ENCODE results near the gene PLSCR5. TPM values are rescaled to one million over a fixed set of nuclear protein-coding genes. Genes with fewer than 3 reads are reported as not detected.

PLSCR5 gene
- polyA plus RNA-seq, 1 experiment, result not detected

DNA sequence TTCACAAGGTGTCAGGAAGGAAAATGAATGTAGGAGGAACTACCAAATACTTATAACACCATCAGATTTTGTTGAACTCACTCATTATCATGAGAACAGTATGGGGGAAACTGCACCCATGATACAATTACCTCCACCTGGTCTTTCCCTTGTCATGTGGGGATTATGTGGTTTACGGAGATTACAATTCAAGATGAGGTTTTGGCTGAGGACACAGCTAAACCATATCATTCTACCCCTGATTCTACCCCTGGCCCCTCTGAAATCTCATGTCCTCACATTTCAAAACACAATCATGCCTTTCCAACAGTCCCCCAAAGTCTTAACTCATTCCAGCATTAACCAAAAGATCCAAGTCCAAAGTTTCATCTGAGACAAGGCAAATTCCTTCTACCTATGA lies 43.7 kb downstream of the PLSCR5 start:
- POLR2A ChIA-PET, result no interaction called here
- no peak for DNase-seq (ENCODE audit: low read depth)
- no peaks in the 10 kb centered on the region for H3K27me3 ChIP-seq (ENCODE audit: control insufficient read depth, insufficient read depth, low read length)
- no peak overlapping the region for H3K4me3 ChIP-seq (ENCODE audit: low read depth, low read length)
- TF ChIP-seq, protein P1, sequence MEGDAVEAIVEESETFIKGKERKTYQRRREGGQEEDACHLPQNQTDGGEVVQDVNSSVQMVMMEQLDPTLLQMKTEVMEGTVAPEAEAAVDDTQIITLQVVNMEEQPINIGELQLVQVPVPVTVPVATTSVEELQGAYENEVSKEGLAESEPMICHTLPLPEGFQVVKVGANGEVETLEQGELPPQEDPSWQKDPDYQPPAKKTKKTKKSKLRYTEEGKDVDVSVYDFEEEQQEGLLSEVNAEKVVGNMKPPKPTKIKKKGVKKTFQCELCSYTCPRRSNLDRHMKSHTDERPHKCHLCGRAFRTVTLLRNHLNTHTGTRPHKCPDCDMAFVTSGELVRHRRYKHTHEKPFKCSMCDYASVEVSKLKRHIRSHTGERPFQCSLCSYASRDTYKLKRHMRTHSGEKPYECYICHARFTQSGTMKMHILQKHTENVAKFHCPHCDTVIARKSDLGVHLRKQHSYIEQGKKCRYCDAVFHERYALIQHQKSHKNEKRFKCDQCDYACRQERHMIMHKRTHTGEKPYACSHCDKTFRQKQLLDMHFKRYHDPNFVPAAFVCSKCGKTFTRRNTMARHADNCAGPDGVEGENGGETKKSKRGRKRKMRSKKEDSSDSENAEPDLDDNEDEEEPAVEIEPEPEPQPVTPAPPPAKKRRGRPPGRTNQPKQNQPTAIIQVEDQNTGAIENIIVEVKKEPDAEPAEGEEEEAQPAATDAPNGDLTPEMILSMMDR (IDR thresholded peaks at IDR 0.05; ENCODE audit: insufficient read depth, low read depth, low read length), result no peak
- CTCF ChIA-PET, result interaction anchor here (0.6 to 1.0 kb wide), 2 partner anchors 12 to 20 kb away, joined by 3 read pairs; no protein-coding TSS in a partner anchor
- H3K36me3 ChIP-seq (ENCODE audit: control insufficient read depth, insufficient read depth, low read length), result no peaks in the 10 kb centered on the region

DNA sequence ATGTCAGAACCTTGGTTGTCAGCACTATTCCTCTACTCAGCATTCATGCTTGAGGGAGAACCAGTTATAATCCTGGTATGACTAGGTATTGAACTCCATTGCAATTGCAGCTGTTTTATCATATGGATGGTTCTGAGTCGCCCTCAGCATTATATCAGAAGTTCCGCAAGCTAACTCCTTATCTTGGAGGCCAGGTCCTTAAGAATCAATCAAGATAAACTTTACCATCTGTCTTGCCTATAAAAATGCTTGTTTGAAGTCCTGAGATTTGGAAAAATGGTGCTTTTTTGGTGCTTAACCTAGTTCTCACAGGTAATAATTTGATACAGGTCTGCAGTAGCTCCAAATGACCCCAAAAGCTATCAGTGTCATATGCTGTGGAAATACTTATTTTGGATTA lies 44.5 kb downstream of the PLSCR5 start:
- H3K36me3 ChIP-seq (ENCODE audit: control insufficient read depth, insufficient read depth, low read length), result no peaks in the 10 kb centered on the region
- CTCF ChIA-PET, result interaction anchor here (1.0 to 1.7 kb wide), 2 partner anchors 17 to 20 kb away, joined by 3 read pairs; no protein-coding TSS in a partner anchor
- DNase-seq (ENCODE audit: low read depth), result no peak
- TF ChIP-seq, protein P1 (IDR thresholded peaks at IDR 0.05; ENCODE audit: insufficient read depth, low read depth, low read length), result no peak
- POLR2A ChIA-PET, result no interaction called here
- H3K4me3 ChIP-seq (ENCODE audit: low read depth, low read length), result no peak overlapping the region
- H3K27me3 ChIP-seq (ENCODE audit: control insufficient read depth, insufficient read depth, low read length), result no peaks in the 10 kb centered on the region

DNA sequence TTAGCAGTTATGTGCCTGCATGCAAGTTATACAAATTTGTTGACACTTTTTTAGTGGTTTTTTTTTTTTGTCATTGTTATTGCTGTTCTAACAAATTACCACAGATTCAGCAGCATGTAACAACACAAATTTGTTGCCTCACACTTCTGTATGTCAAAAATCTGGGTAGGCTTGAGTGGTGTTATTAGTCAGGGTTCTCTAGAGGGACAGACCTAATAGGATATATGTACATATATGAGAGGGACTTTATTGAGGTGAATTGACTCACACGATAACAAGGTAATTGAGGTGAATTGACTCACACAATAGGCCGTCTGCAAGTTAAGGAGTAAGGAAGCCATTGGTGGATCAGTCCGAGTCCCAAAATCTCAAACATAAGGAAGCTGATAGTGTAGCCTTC lies 45.8 kb downstream of the PLSCR5 start:
- TF ChIP-seq, protein P1 (IDR thresholded peaks at IDR 0.05; ENCODE audit: insufficient read depth, low read depth, low read length), result no peak
- Histone ChIP-seq H3K27me3 (ENCODE audit: control insufficient read depth, insufficient read depth, low read length) (no peaks in the 10 kb centered on the region), H3K36me3 (ENCODE audit: control insufficient read depth, insufficient read depth, low read length) (no peaks in the 10 kb centered on the region), H3K4me3 (ENCODE audit: low read depth, low read length) (no peak overlapping the region)
- no peak for DNase-seq (ENCODE audit: low read depth)
- POLR2A ChIA-PET, result no interaction called here
- CTCF ChIA-PET, result interaction anchor here (1.7 kb wide), 1 partner anchor 18 kb away, joined by 3 read pairs; no protein-coding TSS in a partner anchor

DNA sequence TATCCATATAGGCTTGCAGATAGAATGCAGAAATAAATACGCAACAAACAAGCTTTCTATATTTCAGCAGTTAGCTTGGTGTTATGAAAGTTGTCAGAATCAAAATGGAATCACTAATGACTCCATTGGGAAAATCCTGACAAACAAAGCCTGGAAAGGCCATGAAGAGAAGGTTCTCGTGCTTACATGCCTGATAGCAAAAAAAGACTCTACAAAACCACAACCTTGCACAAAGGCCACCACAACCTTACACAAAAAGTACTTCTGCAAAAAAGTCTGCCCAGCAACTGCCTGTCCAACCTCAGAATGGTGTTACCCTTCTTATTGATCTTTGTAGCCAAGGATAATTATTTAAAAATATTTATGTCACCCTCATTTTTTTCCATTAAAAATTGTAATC lies 46.4 kb downstream of the PLSCR5 start:
- POLR2A ChIA-PET, result no interaction called here
- H3K27me3 ChIP-seq (ENCODE audit: control insufficient read depth, insufficient read depth, low read length), result no peaks in the 10 kb centered on the region
- TF ChIP-seq, protein P1 (IDR thresholded peaks at IDR 0.05; ENCODE audit: insufficient read depth, low read depth, low read length), result no peak
- H3K4me3 ChIP-seq (ENCODE audit: low read depth, low read length), result no peak overlapping the region
- no peak for DNase-seq (ENCODE audit: low read depth)
- no peaks in the 10 kb centered on the region for H3K36me3 ChIP-seq (ENCODE audit: control insufficient read depth, insufficient read depth, low read length)
- CTCF ChIA-PET, result no interaction called here

DNA sequence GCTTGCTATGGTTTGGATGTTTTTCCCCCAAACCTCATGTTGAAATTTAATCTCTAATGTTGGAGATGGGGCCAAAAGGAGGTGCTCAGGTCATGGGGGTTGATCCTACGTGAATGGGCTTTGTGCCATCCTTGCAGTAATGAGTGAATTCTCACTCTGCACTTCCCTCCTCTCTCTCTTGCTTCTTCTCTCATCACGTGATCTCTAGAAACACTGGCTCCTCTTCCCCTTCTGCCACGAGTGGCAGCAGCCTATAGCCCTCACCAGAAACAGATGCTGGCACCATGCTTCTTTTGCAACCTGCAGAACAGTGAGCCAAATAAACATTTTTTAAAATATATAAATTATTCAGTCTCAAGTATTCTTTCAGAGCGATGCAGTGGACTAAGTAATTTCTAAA lies 47.4 kb downstream of the PLSCR5 start:
- Histone ChIP-seq H3K27me3 (ENCODE audit: control insufficient read depth, insufficient read depth, low read length) (no peaks in the 10 kb centered on the region), H3K4me3 (ENCODE audit: low read depth, low read length) (no peak overlapping the region), H3K36me3 (ENCODE audit: control insufficient read depth, insufficient read depth, low read length) (no peaks in the 10 kb centered on the region)
- CTCF ChIA-PET, result no interaction called here
- no peak for DNase-seq (ENCODE audit: low read depth)
- POLR2A ChIA-PET, result no interaction called here
- TF ChIP-seq, protein P1 (IDR thresholded peaks at IDR 0.05; ENCODE audit: insufficient read depth, low read depth, low read length), result no peak

Measured in BJ (cell line).